ENCODE measurements around the gene VSTM2A.
"Not testable (repeated sequence)": the region's sequence is repeated elsewhere in the genome, so short reads cannot be mapped to it uniquely, and the experiment has no call there.

Gene VSTM2A, protein sequence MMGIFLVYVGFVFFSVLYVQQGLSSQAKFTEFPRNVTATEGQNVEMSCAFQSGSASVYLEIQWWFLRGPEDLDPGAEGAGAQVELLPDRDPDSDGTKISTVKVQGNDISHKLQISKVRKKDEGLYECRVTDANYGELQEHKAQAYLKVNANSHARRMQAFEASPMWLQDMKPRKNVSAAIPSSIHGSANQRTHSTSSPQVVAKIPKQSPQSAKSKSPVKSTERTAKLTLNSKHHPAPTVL

DNA sequence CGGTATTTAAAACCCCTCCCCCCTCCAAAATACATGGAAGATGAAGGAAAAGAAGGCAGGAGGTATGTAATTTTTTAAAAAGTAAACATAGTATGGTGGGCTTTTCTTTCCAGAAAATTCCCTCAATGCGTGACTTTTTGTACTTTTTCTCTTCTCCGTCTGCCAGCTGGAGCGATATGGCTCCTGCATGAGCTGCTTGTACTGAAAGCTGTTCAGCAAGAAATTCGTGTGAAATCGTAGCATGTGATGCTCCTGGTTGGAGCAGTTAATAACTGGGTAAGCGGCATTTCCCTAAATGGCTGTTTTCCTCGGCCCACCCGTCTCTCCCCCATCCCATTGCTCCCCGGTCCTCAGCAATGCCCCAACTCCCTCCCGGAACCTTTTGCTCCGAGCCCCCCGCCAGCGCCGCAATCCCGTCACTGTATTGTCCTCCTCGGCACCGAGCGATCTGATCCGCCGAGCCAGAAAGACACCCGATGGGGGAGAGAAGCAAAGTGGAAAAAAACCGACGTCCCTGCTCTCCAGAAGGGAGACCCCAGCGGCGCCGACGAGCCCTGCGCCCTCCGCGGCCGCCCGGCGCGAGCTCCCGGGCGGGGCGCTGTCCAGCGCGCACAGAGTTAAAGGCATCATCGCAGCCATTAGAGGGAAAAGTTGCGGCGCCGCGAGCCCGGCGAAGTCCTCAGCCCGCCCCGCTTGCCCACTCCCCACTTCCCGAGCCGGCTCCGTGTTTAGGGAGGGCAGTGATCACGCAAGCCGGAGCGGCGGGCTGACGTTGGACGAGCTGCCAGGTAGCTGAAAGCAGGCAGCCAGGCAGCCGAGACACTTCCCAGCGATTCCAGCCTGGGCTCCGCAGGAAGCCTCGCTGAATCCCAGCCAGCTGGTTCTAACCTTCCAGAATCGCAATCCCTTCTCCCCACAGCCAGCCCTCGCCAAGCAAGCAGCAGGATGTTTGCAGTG is at the start of gene VSTM2A:
TSS of gene VSTM2A (plus strand) at position 707 of the 957 bp plus-strand sequence. CDS start 356 bp downstream, outside the sequence.
- DNase-seq: no peak

DNA sequence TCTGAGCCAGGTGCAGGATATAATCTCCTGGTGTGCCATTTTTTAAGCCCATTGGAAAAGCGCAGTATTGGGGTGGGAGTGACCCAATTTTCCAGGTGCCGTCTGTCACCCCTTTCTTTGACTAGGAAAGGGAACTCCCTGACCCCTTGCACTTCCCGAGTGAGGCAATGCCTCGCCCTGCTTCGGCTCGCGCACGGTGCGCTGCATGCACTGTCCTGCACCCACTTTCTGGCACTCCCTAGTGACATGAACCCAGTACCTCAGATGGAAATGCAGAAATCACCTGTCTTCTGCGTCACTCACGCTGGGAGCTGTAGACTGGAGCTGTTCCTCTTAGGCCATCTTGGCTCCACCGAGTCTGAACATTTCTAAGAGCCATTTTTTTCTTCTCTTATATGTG is 37.6 kb upstream of the VSTM2A start:
- not testable (repeated sequence) for DNase-seq

DNA sequence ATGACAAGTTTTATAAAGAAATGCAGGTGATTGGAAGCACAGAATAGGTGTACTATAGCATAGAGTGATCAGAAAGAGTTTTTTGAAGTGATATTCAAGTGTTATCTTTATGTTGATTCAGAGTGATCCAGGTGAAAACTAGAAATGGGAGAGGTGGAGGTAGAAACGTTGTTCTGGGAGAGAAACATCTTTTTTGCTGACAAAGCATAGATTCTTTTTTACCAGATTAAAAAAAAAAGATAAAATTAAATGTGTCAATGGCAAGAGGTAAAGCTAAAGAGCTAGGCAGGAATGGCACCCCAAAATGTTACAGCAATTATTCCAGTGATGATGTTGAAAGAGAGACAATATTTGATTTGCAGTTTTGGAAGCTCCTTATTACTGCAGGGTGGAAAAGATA is 12.6 kb upstream of the VSTM2A start:
- no peak for DNase-seq

DNA sequence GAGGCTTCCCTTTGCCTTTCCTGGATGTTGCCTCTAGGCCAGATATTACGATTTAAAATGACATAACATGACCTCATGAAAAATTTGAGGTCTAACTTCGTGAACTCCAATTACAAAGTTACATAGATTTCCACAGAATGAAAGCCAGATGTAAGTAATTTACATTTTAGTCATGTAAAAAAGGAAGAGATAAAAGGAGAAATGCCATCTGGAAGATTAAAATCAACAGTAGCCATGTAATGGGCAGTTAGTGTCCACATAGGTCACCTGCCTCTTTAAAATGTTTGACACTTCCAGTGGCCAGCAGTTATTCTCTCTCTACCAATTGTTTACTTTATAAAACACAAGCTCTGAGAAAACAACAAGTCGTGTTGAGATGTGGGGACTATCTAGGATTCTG is 4.1 kb upstream of the VSTM2A start:
- no peak for DNase-seq

DNA sequence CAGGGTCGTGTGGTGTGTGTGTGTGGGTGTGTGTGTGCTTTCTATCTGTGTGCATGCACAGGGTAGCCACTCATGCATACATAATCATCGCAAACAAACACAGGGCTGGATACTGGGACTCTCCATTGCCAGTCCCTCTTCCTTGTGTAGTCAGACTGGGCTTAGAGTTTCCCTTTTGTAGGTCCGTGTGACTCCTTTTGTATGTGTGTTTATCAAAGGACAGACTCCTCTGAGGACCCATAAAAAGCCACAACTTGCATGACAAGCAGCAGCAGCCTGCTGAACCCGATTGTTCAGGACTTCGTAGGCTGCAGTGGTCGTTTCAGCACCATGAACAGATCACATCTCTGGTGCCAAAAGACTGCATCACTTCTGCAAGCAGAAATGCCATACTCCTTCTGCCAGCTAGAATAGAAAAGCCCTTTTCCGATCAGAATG is 895 bp downstream of the VSTM2A start:
- no peak for DNase-seq

DNA sequence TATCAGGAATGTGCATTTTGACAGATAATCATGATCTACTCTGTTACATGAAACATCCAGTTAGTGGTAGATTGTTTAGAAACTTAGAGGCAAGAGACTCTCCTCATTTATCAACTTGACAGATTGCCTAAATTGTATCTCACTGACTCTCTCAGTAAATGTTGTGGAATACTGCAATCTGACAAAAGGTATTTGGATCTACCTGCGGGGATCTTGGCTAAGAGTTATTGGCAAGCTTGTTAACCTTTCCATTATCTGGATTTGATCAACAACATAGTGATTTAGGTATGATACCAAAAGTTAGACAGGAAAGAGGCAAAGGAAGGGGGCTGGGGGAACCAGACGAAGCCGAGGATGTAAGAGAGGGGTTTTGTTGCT is 2.0 kb downstream of the VSTM2A start:
- DNase-seq: no peak

DNA sequence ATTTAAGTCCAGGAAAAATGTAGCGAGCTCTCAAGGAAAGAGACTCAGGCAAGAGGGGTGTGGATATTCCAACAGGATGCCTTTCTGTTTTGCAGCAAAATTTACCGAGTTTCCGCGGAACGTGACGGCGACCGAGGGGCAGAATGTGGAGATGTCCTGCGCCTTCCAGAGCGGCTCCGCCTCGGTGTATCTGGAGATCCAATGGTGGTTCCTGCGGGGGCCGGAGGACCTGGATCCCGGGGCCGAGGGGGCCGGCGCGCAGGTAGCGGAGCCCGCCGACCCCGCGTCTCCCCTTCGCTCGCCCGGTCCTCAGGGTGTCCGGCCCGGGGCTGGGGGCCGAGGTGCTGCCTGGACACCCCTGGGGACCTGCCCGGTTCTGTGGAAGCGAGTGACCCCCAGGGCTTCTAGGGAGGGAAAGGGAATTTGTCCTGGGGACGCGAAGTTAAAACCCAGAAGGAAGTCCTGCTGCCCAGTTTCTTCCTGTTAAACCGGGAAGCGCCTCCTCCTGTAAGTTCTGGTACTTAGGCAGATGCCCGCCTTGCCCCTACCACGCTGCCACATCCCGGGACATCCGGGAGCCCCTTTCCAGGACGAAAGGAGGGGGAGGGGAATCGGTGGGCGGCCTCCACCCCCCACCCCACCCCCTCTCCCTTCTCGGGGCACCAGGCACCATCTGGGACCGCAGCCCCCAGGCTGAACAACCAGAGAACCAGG is 2.5 kb downstream of the VSTM2A start:
- no peak for DNase-seq

DNA sequence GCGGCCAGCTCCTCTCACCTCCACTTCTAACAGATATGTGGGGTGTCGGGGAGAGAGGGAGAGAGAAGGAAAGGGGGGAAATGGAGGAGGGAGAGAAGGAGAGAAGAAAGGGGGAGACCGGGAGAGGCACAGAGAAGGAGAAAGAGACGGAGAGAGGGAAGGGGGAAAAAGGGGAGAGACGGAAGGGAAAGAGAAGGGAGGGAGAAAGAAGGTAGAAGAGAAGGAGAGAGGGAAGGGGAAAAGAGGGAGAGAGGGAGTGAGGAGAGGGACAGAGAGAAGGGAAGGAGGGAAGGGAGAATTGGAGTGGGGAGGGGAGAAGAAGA is 3.0 kb downstream of the VSTM2A start:
- DNase-seq: no peak

DNA sequence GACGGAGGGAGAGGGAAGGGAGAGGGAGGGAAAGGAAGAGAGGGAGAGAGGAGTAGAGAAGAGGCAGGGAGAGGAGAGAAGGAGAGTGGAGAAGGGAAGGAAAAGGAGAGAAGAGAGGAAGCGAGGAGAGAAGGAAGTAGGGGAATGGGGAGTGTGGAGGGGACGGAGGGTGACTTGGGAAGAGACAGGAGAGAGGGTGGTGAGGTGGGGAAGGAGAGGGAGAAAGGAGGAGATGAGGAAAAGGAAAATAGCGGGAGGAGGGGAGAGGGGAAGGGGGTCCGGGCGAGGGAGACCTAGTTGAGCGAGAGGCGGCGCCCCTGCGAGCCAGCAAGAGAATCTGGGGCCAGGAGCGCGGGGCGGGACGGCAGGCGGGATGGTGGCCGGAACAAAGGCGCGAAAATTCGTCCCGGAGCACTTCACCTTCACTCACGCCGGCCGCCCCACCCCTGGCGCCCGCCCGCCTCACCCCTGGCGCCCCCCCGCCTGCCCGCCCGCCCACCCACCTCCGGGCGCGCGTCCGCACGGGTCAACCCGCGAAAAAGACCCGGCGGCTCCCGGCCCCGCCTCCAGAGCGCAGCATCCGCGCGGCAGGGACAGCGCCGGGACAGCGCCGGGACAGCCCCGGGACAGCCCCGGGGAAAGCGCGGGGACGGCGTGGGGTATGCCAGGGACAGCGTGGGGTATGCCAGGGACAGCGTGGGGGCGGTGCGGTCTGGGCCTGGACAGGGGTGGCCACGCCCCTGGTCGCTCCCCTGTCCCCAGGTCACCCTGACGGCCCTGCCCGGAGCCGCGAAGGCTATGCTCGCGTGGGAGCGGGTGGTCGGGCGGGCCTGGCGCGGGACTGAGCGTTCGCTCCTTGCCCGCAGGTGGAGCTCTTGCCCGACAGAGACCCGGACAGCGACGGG is 4.2 kb downstream of the VSTM2A start:
- no peak for DNase-seq

DNA sequence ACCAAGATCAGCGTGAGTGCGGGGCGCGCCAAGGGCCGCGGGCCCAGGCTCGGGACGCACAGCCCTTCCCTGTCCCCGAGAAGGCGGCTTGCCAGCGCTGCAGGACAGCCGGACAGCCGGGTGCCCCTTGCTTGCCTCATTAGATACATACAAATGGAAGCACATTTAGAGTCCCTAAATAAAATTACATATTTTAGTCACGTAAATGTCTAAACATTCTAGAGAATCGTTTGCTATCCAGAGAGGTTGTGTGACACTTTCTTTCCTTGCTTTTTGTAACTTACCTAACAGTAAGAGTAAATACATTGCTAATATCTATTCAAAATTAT is 4.8 kb downstream of the VSTM2A start:
- no peak for DNase-seq

DNA sequence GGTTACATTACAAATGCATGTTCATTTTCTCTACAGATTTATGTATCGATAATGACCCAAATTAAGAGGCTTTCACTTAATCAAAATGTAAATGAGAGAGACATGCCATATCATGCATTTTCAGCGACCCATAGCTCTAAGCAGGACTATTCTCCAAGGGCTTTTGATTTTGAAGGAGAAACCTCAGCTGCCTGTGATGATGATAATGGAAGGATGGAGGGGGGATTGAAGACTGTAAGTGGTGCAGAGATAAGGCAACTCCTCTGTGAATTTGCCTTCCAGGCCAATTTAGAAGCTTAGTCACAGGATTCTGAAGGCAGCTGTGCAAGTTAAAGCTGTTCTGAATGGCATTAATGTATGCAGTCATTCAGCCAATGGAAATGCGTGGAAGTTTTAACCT is 8.3 kb downstream of the VSTM2A start:
- no peak for DNase-seq

DNA sequence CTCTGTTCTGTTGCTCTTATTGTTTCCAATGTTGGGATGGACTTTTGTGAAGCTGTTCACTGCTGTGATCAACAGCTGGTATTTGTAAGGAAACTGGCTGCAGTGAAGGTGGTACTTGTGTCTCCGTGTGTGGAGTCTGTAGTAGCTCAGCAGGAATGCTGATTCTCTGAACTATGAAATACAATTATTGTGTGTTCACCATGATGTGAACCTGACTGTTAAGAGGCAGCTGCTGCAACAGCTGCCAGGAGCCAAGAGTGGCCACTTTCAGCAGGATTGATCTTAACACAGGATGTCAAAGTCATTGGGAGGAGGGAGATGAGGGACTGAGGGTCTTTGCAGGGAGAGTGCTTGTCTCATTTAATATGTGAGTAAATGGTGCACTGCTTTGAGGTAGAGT is 13.9 kb downstream of the VSTM2A start:
- DNase-seq: no peak

DNA sequence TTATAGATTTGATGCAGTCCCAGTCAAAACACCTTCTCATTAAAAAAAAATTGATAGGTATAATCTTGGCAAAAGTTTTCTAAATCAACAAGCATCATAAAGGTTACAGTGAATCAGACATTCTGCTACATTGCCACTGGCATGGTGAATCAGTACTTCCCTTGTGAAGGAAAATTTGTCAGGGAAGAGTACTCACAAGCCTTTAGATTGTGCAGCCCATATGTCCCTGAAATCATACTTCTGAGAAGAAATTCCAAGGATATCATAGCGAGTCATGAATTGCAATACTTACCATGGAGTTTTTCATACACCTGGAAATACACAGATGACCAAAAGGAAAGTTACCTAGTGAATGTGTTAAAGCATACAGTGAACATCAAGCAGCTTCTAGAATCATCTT is 17.2 kb downstream of the VSTM2A start:
- no peak for DNase-seq

DNA sequence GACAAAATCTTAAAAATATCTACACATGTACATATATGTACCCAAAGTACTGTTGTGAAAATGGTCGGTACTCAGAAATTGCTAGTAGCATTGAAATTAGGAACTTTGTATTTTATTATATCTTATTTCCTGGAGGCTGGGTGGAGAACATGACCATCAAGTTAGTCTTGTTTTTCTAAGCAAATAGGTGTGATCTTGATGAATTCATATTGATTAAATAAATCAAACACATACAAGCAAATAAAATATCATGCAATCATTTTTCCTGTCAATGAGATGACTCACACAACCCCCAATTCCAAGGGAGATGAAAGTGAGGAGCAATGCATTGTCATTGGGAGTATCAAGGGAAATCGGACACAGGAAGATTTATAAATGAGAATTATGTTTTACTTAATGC is 18.0 kb downstream of the VSTM2A start:
- no peak for DNase-seq

DNA sequence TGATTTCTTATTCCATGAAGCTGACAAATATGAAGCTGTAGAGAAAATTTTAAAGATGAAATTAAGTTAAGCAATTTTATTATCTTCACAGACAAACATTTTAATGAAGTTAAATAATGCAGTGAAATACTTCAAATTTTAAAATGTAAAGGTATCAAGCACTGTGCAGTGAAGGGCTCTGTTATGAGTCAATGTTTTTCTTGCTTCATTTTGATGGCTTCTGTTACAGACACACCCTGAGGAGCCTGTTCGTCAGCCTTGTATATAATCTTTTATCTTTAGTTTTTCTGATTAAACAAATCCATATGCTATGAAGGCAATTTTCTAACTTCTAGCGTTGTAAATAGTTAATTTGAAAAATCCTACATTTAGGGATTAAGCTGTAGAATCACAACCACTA is 18.5 kb downstream of the VSTM2A start:
- no peak for DNase-seq

DNA sequence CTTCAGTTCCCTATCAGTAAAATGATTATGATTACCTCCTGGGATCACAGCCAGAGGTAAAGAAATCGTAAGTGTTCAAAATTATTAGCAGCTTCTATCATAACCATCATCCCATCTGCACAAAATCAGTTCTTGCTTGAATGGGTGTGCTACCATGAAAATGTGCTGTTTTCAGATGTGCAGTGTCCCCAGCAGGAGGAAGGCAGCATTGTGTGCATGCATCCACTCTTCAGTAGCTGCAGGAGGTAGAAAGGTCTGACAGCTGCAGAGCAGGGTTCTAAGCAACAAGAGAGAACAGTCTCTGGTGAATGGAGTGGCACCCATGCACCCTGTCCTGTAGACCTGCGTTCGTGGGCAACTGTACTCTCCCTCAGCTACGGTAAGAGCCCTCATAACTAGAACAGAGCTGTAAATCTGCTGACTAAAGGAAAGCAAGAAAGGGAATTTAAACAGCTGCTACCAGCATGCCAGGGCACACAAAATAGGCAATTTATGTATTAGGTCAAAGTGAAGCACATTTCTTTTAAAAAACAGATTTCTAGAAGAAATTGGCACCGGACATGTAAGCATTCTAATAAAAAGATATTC is 21.2 kb downstream of the VSTM2A start:
- no peak for DNase-seq

DNA sequence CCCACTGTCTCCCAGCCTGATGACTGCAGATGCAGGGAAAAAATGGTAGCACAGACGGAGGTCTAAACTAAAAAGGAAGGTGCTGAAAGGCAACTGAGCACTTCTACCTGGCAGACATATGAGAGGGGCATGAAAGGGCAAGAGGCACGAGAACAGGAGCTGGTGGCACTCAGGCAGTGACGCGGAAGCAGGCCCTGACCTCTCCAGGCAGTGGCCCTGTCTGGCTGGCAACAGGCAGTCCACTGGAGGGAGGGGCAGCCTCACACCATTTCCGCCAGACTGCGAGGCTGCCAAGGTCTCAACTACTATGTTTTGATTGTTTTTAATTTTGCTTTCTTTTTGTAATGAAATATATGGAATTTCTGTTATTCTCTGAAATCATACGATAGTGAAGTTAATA is 23.3 kb downstream of the VSTM2A start:
- DNase-seq: no peak

DNA sequence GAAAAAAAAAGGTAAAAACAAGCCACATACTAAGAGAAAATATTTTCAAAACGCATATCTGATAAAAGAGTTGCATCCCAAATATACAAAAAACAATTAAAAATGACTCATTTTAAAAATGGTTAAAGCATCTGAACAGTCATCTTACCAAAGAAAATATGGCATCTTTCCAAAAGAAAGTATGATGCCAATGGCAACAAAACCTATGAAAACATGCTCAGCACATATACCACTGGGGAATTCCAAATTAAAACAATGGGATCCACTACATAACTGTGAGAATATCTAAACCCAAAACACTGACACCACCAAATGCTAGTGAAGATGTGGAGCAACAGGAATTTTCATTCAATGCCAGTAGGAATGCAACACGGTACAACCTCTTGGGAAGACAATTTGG is 39.3 kb downstream of the VSTM2A start:
- DNase-seq: no peak

DNA sequence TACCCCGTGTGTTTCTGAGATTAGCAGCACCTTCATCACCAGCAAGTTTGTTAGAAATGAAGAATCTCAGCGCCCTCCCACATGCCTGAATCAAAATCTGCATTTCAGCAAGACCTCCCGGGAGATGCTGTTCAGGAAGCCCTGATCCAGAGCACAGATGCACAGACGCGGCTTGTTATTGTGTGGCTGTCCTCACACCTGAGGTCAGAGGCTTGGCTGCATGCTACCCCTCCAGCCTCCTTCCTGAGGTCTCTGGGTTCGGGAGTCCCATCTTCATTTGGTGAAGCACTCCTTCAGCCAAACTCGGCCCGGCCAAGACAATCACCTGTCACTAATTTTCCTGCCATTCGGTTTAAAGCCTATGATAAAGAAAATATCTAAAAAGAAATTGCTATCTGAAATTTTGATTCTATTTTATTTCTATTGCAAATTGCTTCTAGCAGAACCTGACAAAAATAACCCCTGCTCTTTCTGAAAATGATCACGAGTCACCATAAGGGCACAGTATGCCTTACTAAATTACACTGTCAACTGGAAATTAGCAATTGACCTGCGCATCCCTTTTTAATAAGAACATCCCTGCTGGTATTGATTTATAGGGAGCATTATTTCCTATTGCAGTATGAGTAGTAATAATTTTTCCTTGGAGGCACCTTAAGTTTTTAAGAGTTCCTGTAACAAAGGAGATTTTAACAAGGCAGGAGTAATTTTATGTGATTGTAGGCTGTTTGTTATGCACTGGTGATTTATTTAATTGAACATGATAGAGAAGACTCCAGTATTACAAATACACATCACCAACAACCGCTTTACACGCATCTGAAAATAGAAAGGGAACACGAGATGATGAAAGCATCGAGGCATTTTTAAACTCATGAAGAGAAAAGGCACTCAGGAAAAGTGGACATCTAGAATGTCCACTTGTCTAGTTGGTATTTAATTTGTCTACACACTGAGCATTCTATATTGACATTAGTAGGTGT is 49.5 kb downstream of the VSTM2A start:
- DNase-seq: no peak

DNA sequence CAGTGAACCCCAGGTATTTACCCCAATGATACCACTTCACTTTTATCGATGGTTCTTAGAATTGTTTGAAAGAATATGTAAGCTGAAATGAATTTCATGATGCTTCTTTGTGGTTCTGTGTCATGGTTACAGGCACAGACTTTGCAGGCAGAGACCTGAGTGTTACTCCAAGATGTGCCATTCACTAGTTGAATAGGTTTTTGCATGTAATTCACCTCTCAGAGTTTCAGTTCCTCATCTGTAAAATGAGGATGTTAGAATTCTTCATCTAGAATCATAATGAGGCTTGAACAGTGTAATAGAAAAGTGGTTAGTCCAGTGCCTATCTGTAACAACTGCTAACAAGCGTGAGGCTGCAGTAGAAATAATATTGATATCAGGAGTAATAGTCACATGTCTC is 54.6 kb downstream of the VSTM2A start:
- no peak for DNase-seq

DNA sequence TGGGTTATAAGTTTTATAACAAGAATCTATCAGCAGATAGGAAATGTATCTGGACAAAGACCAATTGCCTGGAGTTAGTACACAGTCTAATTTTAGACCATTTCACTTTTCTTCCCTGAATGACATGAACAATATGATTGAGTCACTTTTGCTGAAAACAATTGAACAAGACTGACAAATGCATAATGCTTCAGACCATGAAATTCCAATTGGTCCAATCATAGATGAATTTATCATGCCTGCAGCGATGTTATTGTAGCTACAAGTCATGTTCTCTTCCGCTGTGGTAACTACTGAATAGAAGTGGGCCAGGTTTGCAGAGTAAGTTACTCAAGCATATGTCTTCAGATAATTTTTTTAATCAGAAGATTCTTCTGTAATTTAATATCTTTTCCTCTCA is 73.4 kb downstream of the VSTM2A start:
- DNase-seq: no peak

All from AML-193 (cell line).